ENCODE measurements around the gene CFAP100.

CFAP100 gene

DNA sequence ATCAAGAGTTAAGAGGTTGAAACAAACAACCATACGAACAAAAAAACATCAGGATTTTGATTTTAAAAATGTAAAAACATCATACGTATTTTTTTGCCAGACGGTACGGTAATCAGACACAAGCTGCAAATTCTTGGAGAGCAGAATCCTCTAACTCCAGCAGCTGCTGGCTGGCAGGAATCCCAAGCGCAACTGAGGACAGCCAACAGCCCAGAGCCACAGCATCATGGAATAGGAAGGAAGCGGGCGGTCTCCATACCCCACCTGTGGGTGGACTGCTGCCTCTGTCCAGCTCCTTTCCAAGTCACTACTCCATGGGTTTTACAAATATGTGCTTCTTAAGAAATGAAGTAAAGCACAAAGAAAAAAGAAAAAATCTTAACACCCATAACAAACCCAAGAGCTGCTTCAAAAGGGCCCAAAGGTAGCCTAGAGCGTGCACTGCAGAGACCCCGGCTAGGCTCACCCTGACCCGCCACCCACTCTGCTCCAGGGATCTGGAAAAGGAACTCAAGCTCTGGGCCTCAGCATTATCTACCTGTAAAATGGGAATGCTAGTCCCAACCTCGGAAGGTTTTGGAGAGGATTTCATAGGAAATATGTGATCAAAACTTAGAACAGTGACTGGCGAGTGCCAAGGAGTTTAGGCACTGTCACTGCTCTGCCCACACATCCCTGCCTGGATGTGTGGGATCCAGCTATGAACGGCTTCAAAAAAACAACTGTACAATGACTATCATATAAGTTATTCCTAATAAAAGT lies 47.6 kb downstream of the CFAP100 start:
- DNase-seq (ENCODE audit: low spot score) = peak; percentile 81

DNA sequence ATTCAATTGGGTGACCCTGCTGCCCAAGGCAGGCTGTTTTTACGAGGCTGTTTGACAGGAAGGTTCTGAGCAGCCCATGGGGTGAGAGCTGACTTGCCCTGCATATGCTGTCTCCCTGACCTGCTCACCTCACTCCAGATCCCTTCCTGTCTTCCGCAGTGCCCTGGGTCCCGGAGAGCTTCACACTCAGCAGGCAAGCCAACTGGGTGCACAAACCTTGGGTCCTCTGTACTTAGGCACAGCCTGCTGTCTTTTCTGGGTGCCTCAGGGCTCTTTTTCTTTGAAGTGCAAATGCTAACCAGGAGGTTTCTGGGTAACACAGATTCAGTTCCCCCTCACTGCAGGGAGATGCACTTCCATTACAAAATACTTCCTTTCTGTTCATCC lies 48.1 kb downstream of the CFAP100 start:
- DNase-seq (ENCODE audit: low spot score) = peak; percentile 38

DNA sequence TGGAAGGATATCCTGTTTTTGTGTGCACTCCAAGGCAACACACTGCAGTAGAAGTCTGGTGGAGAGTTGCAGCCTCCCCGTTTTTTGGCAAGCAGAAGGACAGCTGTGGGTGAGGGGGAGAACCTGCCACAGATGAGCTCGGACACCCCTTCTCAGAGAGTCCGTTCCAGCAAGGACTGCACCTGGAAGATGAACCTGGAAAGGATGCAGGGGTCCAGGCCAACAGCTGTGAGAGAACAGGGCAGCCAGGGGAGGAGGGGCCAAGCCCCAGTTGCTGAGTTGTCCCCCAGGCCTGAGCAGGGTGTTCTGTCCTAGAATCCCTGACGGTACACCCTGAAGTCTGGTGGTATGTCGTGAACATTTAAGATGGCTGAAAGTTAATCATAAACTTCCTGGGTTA lies 50.8 kb downstream of the CFAP100 start:
- DNase-seq (ENCODE audit: low spot score) = peak; percentile 64

DNA sequence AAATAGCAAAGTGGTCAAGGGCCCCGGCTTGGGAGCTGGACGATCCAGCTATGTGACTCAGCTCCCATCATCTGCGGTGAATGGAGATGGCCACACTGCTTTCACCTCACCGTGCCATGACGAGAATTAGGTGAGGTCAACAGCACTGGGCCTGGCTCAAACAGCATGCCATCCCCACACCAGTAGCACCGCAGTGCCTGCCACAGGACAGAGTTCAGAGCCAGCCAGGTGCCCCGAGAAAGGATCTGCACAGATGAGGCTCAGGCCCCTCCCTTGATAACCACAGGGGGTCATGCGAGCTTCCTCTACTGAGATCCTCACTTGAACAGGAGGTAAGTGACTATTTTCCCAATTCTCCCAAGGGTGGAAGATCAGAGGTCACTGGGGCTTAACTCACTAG lies 51.6 kb downstream of the CFAP100 start:
- DNase-seq (ENCODE audit: low spot score) = peak; percentile 41

DNA sequence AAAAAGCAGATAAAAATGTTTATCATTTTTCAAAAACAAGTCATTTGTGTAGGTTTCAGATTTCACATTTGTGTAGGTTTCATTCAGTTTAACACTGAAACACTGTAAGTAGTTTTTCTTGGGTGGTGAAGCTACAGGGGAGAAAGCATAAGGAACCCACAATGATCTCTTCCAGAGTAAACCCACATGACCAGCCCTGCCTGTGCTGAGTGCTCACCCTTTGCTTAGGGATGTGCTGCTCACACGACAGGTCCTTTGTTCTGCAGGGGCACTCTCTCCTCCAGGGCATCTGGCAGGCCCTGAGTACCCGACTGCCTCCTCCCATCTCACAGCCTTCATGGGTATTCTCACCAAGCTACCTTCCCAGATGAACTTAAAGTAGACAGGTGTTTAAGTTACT lies 52.1 kb downstream of the CFAP100 start:
- DNase-seq (ENCODE audit: low spot score) = peak; percentile 46

DNA sequence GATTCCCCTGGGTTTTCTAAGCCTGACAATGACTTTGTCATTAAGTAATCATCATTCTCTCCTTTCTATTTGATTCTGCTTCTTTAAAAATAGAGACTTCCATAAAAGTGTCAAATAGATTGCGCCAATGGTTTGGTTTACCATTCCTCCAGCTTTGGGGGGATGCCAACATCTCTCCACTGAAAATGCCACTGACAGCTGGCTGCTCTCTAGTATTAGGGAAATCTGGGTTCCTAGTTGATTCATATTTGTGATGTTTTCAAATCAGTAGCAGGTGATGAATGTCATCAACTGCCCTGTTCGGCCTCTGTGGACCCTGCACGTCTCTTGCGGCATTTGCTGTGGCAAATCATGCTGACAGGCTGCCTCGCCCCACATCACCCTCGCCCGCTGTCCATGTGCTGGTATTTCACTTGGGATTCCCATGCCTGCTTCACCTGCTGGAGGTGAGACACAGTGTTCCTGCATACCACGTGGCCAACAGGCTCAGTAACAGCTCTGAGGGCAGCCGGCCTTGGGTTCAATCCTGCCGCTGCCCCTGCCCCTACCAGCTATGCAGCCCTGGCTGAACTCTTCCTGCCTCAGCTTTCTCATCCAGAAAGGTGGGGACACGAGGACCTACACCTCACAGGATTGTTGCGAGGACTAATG lies 52.9 kb downstream of the CFAP100 start:
- peak; percentile 46 for DNase-seq (ENCODE audit: low spot score)

DNA sequence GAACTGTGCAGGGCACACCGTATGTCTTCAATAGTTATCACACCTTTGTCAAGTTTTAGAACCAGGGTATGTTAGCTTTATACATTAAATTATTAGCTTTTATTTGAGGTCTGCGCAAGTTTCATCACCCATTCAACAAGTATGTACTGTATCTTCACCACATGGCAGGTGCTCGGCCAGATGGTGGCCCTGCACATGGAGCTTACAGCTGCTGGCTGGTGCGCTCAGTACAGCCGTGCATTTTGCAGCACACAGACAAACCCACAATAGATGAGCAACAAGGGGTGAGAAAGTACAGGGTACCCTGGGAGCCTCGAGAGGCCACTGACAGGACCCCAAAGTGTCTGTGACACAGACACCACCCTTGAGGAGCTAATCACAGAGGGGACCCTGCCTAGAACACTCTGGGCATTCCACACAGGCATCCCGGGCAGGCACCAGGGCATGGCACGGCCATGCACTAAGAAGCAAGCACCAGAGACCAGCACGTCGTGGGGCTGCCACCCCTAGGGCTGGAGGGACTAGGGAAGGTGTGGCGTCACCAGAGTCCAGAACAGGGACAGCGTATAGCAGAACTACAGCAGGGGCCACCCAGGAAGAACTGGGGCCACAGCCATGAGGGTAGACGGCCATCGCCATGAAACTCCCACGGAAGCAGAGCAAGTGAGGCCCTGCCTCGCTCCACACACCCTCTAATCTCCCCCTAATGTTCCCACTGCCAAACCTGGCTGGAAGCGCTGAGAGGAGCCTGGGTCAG lies 53.6 kb downstream of the CFAP100 start:
- DNase-seq (ENCODE audit: low spot score) = peak; percentile 66

DNA sequence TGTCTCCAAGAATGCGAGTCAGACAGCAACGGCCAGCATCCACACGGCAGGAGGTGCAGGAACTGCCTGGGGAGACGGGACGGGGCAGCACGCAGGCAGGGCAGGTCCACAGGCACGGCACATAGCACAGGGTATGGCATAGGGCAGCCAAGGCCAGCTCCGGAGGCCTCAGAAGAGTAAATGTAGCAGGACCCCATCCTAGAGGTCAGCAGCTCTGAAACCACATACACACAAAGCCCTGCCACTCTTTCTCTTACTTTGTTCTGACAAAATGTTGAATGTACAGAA lies 54.1 kb downstream of the CFAP100 start:
- no peak for DNase-seq (ENCODE audit: low spot score)

DNA sequence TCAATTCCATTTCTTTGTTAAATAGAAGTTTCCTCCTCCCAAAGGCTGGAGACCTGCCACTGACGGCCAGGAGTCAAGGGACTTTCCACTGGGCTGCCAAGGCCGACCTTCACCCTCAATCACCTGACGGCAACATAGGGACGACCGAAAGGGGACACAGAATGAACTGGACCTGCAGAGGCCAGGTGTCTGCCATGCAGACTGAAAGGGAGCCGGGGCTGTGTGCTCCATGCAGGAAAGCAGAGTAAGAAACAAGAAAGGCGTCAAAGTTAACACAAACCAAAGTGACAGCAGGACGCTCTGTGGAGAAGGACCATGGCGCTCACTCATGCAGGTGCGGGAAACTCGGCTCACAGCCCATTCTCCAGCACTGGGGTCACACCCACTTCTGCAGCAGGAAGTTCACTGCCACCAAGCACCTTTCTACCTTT lies 54.9 kb downstream of the CFAP100 start:
- peak; percentile 38 for DNase-seq (ENCODE audit: low spot score)

DNA sequence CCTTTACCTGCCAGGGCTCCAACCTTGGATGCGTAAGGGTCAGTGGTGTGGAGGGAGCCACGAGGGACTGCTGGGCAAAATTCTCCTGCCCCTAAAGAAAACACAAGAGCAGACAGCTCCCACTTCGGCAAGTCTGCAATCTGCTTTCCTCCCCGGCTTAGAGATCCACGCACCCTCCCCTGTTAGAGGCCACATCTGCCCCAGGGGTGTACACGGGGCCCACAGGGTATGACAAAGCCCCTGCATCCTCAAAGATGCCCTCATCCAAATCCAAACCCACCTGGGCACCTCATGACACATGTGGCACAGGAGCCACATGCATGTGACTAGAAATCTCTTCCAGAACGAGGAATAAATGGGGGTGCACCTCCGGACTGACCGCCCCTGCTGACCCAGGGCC lies 55.5 kb downstream of the CFAP100 start:
- no peak for DNase-seq (ENCODE audit: low spot score)

DNA sequence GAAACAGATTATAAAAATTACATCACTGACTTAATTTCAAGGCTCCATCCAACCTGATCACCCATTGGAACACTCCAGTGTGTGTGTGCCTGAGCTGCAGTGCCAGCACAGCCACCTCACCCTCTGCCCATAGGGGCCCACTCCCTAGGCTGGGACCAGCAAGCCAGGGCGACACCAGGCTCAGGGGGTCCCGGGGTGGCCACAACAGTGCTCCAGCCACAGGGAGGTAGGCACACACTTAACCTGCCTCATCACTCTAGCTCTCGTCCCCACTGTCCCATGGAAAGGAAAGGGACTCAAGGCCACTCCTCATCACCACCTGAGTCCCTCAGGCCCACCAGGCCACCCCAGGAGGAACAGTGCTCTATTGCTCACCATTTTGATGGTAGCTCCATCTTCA lies 56.0 kb downstream of the CFAP100 start:
- DNase-seq (ENCODE audit: low spot score) = no peak

DNA sequence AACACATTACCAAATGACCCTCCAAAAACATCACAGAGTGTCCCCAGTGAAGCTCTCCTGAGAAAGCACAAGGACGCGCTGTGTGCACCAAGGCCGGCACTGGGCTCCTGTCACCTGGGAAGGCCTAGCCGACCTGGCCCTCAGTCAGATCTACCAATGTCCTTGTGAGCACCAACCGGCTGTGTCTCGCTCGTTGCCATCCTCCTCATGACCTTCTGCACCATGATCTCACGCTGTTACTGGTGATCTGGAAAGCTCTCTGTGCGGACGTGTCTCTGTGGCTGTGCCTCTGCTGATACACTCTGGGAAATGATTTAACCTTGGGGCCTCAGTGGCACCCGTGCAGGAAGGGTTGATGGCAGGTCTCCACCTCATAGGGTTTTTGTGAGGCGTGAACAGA lies 56.8 kb downstream of the CFAP100 start:
- DNase-seq (ENCODE audit: low spot score) = no peak

DNA sequence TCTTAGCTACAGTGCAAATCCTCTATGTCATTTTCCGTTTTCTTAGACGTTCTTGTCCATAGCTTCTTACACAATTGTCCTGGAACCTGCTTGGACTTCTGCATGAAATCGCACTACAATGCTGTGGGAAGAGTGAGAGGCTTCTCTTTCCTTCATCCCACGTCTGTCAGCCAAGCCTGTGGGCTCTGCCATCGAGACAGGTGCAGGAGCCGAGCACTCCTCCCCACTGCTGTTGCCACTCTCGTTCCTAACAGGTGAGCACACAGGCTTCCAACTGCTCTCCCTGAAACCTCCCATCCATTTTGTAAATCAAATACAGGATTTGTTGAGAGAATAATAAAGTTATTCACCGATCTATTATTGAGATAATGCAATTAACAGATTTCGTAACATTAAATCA lies 57.5 kb downstream of the CFAP100 start:
- DNase-seq (ENCODE audit: low spot score) = no peak

DNA sequence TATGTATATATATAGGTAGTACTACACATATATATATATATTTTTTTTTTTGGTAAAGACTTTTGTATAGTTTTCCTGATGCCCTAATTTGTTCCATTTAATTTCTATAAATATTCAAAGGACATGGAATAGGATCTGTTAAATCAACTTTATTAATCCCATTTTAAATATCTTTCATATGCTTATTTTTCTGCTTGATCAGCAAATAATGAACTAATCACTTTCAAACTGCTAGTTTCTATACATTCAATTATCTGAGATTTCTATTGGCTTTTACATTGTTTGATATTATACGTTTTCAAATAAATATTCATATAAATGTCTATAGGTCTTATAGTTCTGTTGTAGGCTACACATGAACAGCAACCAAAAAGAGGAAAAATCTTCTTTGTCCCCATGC lies 59.3 kb downstream of the CFAP100 start:
- DNase-seq (ENCODE audit: low spot score) = no peak

DNA sequence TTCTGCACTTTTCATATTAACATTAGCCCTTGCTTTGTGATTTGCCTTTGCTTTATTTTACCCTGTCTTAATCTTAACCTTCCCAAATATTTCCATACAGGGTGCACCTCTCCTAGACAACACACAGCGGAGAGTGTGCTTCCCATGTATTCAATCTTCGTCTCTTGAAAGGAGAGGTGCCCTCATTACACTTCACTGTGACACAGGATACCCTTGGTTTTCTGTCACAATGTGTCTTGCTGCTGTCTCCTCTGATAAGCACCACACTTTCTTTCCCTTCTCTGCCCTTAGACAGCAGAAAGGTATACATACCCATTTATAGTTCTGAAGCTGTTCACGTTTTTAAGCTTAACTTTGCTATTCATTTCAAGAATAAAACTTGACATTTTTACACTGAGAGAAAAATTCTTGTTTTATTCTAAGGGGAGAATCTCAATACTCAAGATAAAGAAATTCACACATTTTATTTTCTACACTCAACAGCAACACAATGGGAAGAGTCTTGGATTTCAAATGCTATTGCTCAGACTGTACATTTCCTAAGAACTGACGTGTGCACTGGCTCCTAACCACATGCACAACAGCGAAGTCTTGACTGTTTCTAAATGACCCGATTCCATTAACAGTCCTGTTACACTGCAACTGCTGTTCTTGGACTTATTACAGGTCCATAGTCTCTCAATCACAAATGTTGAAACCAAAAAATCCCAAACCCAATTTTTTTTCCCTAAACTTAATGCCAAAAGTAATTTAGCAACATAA lies 59.9 kb downstream of the CFAP100 start:
- DNase-seq (ENCODE audit: low spot score) = no peak

DNA sequence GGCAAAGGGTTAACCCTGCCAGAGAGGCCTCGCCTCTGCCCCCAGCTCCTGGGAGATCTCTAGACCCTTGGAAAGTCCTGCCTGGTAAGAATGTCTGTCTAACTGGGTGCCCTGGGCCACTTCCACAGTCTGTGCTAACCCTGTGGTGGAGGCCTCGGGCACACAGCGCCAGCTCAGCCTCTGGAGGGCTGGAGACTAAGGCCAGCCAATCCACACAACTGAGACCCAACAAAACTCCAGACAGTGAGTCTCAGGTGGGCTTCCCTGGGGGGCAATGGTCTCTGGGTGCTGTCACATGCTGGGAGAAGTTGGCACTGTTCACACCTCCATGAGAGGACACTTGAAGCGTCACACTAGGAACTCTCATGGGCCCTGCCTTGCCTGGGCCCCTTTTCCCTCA lies 61.5 kb downstream of the CFAP100 start:
- peak; percentile 57 for DNase-seq (ENCODE audit: low spot score)

DNA sequence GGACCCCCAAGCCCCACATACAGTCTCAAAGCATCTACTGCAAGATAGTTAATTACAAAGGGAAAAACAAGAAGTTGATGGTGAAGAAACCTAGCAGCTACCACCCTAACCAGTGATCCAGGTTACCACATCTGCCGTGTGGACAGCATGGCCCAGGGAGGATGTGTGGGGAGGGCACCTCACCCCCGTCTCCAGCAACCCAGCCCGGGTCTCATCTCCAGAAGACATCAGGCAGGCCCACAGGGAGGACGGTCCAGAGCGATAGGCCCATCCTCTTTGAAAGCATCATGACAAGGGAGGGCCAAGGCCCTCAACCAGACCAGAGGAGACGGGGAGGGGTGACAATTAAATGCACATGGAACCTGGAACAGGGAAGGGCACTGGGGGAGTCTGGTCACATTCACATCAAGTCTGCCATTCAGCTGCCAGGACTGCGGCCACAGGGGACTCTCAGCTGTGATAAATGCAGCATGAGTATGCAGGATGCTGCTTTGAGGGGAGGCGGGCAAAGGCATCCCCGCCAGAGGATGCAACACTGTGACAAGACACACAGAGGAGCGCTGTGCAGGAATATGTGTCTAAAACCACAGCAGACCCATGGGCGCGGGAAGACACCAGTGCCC lies 62.2 kb downstream of the CFAP100 start:
- peak; percentile 41 for DNase-seq (ENCODE audit: low spot score)

DNA sequence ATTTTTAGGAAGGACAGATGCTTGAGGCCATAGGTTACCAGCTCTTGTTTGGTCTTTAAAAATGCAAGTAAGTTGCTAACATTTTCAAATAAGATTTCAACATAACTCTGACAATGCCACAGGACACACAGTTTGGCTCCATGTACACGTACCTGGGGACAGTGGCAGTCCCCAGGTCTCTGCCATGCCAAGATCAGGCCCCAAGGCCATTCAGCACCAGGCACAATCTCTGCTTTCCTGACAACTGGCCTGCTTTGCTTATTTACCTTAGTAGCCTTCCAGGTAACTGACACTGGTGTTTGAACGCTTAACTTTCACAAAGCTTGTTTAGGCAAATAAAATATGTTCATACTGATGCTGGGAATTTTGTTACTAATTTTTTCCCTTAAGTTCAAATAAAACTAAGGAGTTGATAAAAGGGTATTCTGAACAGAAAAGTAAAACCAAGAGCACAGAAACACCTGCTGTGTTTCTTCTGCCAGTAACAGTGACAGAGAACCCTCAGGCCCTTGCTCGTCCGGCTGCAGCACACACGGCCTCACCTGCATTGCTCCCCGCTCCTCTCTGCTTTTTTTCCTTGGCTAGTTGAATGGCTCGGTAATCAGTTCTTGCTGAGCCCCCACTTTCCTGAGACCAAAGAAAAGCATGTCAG lies 64.5 kb downstream of the CFAP100 start:
- no peak for DNase-seq (ENCODE audit: low spot score)

DNA sequence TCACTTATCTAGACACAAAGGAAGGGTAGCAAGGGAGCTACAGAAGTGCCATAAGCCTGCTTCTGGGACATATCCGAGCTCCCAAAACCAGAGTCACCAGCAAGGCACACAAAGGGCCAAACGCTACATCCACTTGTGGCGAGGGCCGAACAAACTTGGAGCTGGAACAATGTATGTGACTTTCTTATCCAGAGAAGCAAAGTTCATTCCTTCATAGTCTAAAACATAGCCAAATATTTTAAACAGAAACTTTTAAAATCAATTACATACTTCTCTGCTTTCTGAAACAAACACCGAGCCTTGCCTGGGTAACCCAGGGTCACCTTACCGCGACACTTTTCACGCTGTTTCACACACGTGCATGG lies 65.0 kb downstream of the CFAP100 start:
- DNase-seq (ENCODE audit: low spot score) = no peak

DNA sequence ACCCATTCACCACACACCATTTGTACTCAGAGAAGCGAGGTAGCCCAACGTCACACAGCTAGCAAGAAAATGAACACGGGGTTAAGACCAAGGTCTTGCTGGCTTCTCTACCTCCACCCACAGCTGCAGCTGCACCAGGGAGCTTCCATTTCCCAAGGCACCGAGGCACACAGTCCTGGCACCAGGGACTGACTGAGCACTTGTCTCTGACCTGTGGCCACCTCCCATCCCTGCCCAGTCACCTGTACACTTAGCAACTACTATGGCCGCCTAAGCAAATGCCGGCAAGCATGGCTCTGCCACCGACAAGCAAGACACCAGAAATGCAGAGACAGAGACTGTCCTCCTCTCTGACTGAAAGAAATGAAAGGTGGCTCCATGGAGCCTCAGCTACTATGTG lies 65.7 kb downstream of the CFAP100 start:
- peak; percentile 57 for DNase-seq (ENCODE audit: low spot score)

DNA sequence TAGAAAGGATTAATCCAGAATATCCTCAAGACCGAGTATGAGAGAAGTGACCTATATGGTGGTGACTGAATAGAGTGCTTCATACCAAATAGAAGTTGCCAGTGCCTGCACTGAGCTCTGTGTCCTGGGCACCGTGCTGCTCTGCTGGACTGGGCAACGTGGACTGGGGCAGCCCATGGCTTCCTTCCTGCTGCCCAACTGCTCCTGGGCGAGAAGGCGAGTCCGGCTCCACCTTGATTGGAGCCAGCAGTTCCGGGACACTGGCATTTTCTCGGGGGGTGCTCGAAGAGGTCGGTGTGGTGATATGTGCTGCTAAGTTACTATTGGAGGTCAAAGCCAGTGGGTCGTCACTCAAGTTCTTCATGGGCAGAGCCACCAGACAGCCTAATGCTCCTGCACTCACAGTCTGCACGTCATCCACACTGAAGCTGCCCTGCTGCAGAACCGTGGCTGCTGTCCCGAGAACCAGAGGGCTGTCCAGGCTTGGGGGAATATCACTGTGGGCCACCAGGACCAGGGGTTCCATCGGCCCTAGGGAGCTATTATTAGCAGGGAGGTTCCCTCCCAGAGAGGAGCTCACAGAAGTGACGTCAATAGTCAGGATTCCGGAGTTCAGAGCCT lies 66.9 kb downstream of the CFAP100 start:
- peak; percentile 34 for DNase-seq (ENCODE audit: low spot score)

Measured in left forelimb (tissue), 1 donor.